Left cardiac atrium (tissue), 4 donors: ENCODE data around the gene ZNF532. TPM values are rescaled to one million over a fixed set of nuclear protein-coding genes. Genes with fewer than 3 reads are reported as not detected.
A peak's percentile ranks its signal among the peaks of the same experiment; 100 is the strongest.

Experiments
- ATAC-seq, 2 donors: fragments of 200-7000 bp; cut with Tn5 transposase; one replicate each; pipeline ENCODE4 v1.9.1; 2020; ENCODE audit warnings: mild to moderate bottlenecking in 2 of 2, moderate library complexity in 2 of 2
- DNase-seq: peaks from one replicate; pipeline ENCODE4 v3.0.0-alpha.2; 2020
- intact Hi-C, 2 donors: fragments of 100-400 bp; cut with DNase I; formaldehyde crosslinking; loops; one replicate each; pipeline versions ENCODE4 v1.14.1 to v1.15.1; 2022 to 2023
- total RNA-seq, 2 donors: library from RNA; stranded (reverse); fragmentation: NEBNext Ultra II Directional; extraction: Animal tissue kit (Norgen Biotek cat#: 25700); gene quantifications; one replicate each; pipeline ENCODE4 v1.2.1, GENCODE V29; 2021
- donor health status: DM: no; HTN: yes; CAD: no.
- donor health status: DM: no; HTN: yes; CAD: no; lungs with severe emphysema.
- donor health status: DM: yes; HTN: yes; CAD: no.
- donor health status: Dilated cardiomyopathy.

Gene ZNF532
- total RNA-seq, 2 donors from 2014 or later, result 56.8 to 57.9 TPM

GRCh38 chr18:58893388-58894099 lies 28.9 kb downstream of the ZNF532 start:
- no peak for ATAC-seq
- intact Hi-C loops, result no loop called here
- DNase-seq, result no peak

- intact Hi-C loops, result no loop called here
- peak; percentile 36 for DNase-seq
- ATAC-seq, result peak in 1 of 2 donors; percentile 66
Observed at GRCh38 chr18:58894930-58895329, 30.3 kb downstream of the ZNF532 start.

GRCh38 chr18:58895385-58895784 lies 30.7 kb downstream of the ZNF532 start:
- ATAC-seq, result peak in 1 of 2 donors; percentile 34
- no peak for DNase-seq
- intact Hi-C loops, result no loop called here

GRCh38 chr18:58896268-58896667 lies 31.6 kb downstream of the ZNF532 start:
- intact Hi-C loops, result no loop called here
- DNase-seq, result no peak
- ATAC-seq, result no peak

GRCh38 chr18:58896734-58897508 lies 32.2 kb downstream of the ZNF532 start:
- intact Hi-C loops, result no loop called here
- DNase-seq (no peak), ATAC-seq (no peak)

GRCh38 chr18:58898010-58898799 lies 33.5 kb downstream of the ZNF532 start:
- intact Hi-C loops, result no loop called here
- ATAC-seq, result no peak
- no peak for DNase-seq

- peak; percentile 42 to 63 for ATAC-seq
- intact Hi-C loops, result no loop called here
- DNase-seq, result peak; percentile 38
Observed at GRCh38 chr18:58900015-58900649, 35.5 kb downstream of the ZNF532 start.

- DNase-seq, result no peak
- ATAC-seq, result no peak
- intact Hi-C loops, result no loop called here
Observed at GRCh38 chr18:58901143-58901542, 36.5 kb downstream of the ZNF532 start.

- ATAC-seq (no peak), DNase-seq (no peak)
Observed at GRCh38 chr18:58901783-58902182, 37.1 kb downstream of the ZNF532 start.

GRCh38 chr18:58902961-58903360 lies 38.3 kb downstream of the ZNF532 start:
- intact Hi-C loops, result no loop called here
- ATAC-seq, result no peak

More at GRCh38 chr18:58901783-58902182, 37.1 kb downstream of the ZNF532 start:
- intact Hi-C loops, result no loop called here

GRCh38 chr18:58903533-58903932 lies 38.9 kb downstream of the ZNF532 start:
- ATAC-seq (no peak), DNase-seq (no peak)
- intact Hi-C loops, result no loop called here

More at GRCh38 chr18:58902961-58903360, 38.3 kb downstream of the ZNF532 start:
- DNase-seq, result no peak

GRCh38 chr18:58905777-58906428 lies 41.2 kb downstream of the ZNF532 start:
- intact Hi-C loops, result no loop called here
- ATAC-seq (no peak), DNase-seq (no peak)

GRCh38 chr18:58908006-58908405 lies 43.3 kb downstream of the ZNF532 start:
- intact Hi-C loops, result no loop called here

GRCh38 chr18:58909521-58909920 lies 44.8 kb downstream of the ZNF532 start:
- no peak for DNase-seq
- no peak for ATAC-seq
- intact Hi-C loops, result no loop called here

More at GRCh38 chr18:58908006-58908405, 43.3 kb downstream of the ZNF532 start:
- ATAC-seq (no peak), DNase-seq (no peak)

- intact Hi-C loops, result no loop called here
- no peak for DNase-seq
- ATAC-seq, result peak in 1 of 2 donors; percentile 8
Observed at GRCh38 chr18:58911241-58911640, 46.6 kb downstream of the ZNF532 start.

- no peak for DNase-seq
Observed at GRCh38 chr18:58911766-58912165, 47.1 kb downstream of the ZNF532 start.

GRCh38 chr18:58915006-58915799 lies 50.5 kb downstream of the ZNF532 start:
- DNase-seq (no peak), ATAC-seq (no peak)
- intact Hi-C loops, result no loop called here

More at GRCh38 chr18:58911766-58912165, 47.1 kb downstream of the ZNF532 start:
- ATAC-seq, result peak; percentile 47 to 55
- intact Hi-C loops, result no loop called here

- ATAC-seq, result no peak
- DNase-seq, result no peak
- intact Hi-C loops, result no loop called here
Observed at GRCh38 chr18:58915995-58916394, 51.3 kb downstream of the ZNF532 start.
